Activated naive CD4-positive, alpha-beta T cell (primary cell): ENCODE results near the gene TYMS.
"Not testable (repeated sequence)": the region's sequence is repeated elsewhere in the genome, so short reads cannot be mapped to it uniquely, and the experiment has no call there.

Source experiments
- DNase-seq, 4 experiments: peaks; one replicate each; lab custom pipeline; 2025; lab: John Stamatoyannopoulos, UW

TYMS gene

GRCh38 chr18:678482-679182, 21.2 kb downstream of the TYMS start:
- no peak for DNase-seq

DNA sequence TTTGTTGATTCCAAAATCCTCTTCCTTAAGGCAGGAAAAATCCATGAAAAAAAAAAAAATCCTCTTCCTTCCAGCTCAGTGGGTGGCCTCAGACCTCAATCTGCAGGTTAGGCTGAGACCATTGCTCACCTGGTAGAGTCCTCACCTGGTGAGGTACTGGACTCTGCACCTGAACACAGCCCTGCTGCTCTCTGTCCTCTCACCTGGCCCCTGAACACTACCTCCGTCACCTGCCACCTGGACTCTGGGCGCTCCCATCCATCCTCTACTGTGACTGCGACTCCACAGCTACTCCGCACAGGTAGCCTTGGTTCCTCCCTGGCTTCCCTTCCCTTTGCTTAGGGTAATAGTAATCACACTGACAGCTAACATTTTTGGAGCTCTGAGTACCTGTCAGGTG, 22.1 kb downstream of the TYMS start:
- no peak for DNase-seq

DNA sequence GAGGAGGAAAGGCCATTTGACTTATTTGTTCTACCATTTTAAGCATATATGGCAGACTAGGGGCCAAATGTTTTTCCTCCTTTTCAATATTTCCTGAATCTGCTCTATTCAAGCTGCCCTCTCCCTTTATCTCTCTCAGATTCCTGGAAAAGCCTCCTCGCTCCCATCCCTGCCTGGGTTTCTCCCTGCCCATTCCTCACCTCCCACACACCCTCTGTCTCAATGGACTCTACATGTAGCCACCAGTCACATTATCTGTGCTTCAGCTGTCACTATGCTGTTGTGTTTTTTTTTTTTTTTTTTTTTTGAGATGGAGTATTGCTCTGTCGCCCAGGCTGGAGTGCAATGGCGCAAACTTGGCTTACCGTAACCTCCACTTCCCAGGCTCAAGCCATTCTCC, 22.9 kb downstream of the TYMS start:
- DNase-seq = no peak

DNA sequence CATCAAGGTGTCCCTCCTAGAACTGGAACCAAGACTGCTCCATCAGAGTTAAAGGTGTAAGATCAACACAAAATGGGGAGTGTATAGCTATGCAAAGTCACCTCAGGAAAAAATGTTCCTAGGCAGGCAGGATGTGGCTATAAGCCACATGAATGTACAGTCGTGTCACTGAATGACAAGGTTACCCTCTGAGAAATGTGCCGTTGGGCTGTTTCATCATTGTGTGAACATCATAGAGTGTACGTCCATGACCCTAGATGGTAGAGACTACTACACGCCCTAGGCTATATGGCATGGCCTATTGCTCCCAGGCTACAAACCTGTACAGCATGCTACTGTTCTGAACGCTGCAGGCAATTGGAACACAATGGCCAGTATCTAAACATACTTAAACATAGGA, 24.5 kb downstream of the TYMS start:
- no peak for DNase-seq

GRCh38 chr18:682416-682815, 25.0 kb downstream of the TYMS start:
- not testable (repeated sequence) for DNase-seq

- no peak for DNase-seq
Measured at GRCh38 chr18:682833-683232, 25.4 kb downstream of the TYMS start.

DNA sequence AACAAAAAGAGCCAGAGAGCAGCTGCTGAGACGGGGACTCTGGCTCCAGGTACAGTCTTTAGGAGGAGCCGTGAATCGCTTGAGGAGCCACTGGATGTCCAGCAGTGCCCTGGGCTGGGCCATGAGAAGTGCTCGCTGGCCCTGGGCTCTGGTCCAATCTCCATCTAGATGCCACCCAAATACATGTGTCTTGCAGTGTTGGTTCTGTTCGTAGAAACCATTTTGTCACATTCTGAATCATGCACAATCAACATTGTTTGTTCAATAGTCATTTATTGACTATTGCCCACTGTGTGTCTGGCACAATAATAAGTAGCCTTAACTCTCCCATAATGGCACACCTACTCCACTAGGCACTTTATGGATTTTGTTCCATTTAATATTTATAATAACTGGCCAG, 26.1 kb downstream of the TYMS start:
- DNase-seq = no peak

DNA sequence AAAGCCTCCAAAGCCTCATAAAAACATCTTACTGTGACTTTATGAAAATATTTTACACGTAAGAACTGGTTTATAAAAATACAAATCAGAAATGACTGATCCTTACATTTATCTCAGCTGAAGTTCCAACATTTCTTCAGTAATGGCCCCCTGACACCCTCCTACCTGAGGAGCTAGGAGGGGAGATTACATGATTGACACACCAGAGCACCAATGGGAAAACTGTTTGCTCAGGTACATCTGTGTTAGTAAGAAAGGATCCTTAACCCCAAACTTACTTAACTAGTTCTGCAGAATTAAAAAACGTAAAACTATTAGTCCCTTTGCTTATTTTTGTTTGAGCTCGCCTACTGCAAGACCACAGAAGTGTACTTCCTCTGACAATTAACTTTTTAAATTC, 28.0 kb downstream of the TYMS start:
- DNase-seq = no peak

DNA sequence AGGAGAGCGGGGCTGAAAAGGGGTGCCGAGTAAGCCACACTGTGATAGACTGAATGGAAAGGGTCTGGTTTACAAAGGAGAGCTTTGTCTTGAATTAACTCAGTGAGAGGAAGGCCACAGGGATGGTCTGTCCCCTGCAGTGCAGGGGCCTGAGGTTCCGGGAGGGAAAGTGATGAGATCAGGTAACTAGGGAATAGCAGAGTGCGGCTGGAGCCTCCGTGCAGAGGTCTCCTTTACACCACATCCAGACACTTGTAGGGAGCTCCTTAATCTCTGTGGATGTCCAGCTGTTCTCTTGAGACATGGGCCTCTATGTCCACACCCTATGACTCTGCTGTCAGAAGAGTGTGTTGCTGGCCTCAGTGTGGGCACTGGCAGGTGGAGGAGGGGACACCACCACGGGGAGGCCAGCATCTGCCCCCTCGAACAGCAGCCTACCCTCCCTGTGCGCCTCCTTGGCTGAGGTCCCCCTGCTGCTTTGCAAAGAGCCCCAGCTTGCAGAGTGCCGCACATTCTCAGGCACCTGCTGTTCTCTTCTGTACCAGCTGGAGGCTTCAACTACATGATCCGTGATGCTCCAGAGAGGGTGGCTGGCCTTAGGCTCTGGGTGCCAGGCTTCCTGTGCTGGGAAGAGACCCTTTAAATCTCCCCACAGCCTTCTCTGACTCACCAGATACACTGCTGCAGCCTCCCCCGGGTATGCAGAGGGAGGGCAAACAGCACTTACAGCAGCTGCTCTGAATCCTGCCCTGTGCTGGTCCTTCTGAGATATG, 29.1 kb downstream of the TYMS start:
- DNase-seq = no peak

- no peak for DNase-seq
Measured at GRCh38 chr18:688323-688722, 30.9 kb downstream of the TYMS start.

DNA sequence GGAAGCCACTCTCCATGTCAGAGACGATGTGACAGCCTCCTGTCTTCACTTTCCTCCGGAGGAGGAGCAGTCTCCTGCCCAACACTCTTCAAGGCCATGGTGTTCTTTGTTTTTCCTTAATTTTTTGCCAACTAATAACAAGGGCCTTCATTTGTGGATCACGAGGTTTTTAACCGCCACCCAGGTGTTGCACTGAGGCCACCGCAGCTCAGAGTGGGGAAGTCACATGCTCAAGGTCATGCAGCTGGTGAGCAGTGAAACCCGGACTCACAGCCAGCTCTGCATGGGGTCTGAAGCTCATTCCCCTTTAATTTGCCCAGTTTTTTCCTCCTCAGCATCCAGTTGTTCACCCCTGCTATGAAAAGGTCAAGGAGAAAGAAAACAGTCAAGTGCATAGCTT, 35.4 kb downstream of the TYMS start:
- DNase-seq = no peak

- no peak for DNase-seq
Measured at GRCh38 chr18:693466-694187, 36.2 kb downstream of the TYMS start.

DNA sequence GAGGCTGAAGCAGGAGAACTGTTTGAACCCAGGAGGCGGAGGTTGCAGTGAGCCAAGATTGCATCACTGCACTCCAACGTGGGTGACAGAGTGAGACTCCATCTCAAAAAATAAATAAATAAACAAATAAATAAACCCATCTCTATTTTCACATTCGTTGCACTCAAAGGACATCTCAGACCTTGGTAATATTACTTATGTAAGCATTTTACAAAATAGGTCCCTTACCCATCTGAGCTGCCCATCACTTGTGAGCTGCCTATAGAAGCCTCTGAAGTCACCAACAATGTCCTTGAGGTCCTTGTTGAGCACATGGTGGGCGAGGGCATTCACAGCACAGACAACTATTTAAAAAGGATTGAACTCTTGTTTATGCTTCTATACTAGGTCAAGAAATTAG, 39.6 kb downstream of the TYMS start:
- DNase-seq = no peak

- no peak for DNase-seq
Measured at GRCh38 chr18:697800-698199, 40.3 kb downstream of the TYMS start.

- no peak for DNase-seq
Measured at GRCh38 chr18:703213-703967, 45.9 kb downstream of the TYMS start.

GRCh38 chr18:706405-706804, 49.0 kb downstream of the TYMS start:
- no peak for DNase-seq

DNA sequence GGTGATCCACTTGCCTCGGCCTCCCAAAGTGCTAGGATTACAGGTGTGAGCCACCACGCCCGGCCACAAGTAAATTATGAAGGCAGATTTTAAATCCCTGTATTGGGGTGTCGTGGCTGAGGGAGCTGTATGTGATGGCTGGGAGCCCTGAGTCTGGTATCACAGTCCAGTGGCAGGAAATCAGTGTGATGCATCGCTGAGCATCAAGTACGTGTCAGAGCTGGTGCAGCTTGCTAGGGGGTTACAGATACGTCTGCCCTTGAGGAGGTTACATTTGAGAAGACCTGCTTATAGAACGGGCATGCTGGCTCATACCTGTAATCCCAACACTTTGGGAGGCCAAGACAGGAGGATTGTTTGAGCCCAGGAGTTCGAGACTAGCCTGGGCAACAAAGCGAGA, 50.6 kb downstream of the TYMS start:
- no peak for DNase-seq

DNA sequence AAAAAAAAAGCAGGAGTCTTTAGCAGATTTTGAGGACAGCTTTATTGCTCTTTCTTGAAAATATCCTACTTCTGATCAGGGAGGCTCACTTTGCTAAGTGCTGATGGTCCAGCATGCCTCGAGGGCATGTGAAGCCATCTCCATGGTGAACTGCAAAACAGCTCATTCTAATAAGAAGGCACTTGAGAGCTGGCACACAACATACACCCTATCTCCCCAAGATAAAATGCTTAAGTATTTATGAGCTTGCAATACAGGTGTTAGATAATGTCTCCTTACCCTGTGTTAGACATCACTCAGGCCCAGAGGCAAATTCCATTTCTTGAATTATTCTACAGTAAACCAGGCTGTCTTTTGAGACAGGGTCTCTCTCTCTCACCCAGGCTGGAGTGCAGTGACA, 52.3 kb downstream of the TYMS start:
- DNase-seq = no peak

GRCh38 chr18:710418-711300, 53.2 kb downstream of the TYMS start:
- no peak for DNase-seq

DNA sequence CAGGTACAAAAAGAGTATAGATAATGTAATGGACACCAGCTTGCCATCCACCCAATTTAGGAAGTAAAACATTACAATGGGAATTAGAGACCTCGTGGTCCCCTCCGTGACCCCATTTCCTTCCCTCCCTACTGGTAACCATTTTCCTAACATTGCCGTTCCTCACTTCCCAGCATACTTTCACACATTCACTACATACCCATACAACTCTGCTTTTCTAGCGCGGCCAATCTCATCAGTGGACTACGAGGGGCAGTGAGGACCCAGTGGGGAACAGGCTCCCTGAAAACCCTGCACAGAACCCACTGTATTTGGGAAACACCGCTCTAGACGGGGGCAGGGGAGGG, 53.8 kb downstream of the TYMS start:
- no peak for DNase-seq

- DNase-seq = peak; percentile 20 to 51 (median 34)
Measured at GRCh38 chr18:711657-712400, 54.4 kb downstream of the TYMS start.
